MV-4-11 (cell line): ENCODE measurements around the gene ONECUT3.

Source experiments
- DNase-seq: peaks from one replicate; lab custom pipeline; 2025; lab: John Stamatoyannopoulos, UW

Gene ONECUT3

GRCh38 chr19:1768248-1768647 is 14.9 kb downstream of the ONECUT3 start:
- DNase-seq: no peak

- no peak for DNase-seq
Measured at GRCh38 chr19:1768918-1769644, 15.8 kb downstream of the ONECUT3 start.

GRCh38 chr19:1769645-1769985 is 16.3 kb downstream of the ONECUT3 start:
- DNase-seq: no peak

GRCh38 chr19:1770866-1771576 is 17.7 kb downstream of the ONECUT3 start:
- DNase-seq: no peak

GRCh38 chr19:1773184-1773583 is 19.9 kb downstream of the ONECUT3 start:
- no peak for DNase-seq

GRCh38 chr19:1774989-1775772 is 21.9 kb downstream of the ONECUT3 start:
- no peak for DNase-seq

GRCh38 chr19:1775951-1776605 is 22.8 kb downstream of the ONECUT3 start:
- DNase-seq: no peak

GRCh38 chr19:1776606-1777147 is 23.4 kb downstream of the ONECUT3 start:
- DNase-seq: no peak

- DNase-seq: no peak
Measured at GRCh38 chr19:1777149-1777548, 23.8 kb downstream of the ONECUT3 start.

- no peak for DNase-seq
Measured at GRCh38 chr19:1779574-1779973, 26.3 kb downstream of the ONECUT3 start.

- peak; percentile 18 for DNase-seq
Measured at GRCh38 chr19:1780272-1780958, 27.1 kb downstream of the ONECUT3 start.

GRCh38 chr19:1782521-1782920 is 29.2 kb downstream of the ONECUT3 start:
- DNase-seq: no peak

- no peak for DNase-seq
Measured at GRCh38 chr19:1783354-1783753, 30.0 kb downstream of the ONECUT3 start.

GRCh38 chr19:1783874-1784273 is 30.6 kb downstream of the ONECUT3 start:
- peak; percentile 78 for DNase-seq

- no peak for DNase-seq
Measured at GRCh38 chr19:1785310-1785709, 32.0 kb downstream of the ONECUT3 start.

- DNase-seq: no peak
Measured at GRCh38 chr19:1786668-1787067, 33.4 kb downstream of the ONECUT3 start.

GRCh38 chr19:1787116-1787515 is 33.8 kb downstream of the ONECUT3 start:
- DNase-seq: no peak

GRCh38 chr19:1789261-1790041 is 36.1 kb downstream of the ONECUT3 start:
- no peak for DNase-seq

GRCh38 chr19:1790054-1790792 is 36.9 kb downstream of the ONECUT3 start:
- DNase-seq: no peak

GRCh38 chr19:1791879-1792278 is 38.6 kb downstream of the ONECUT3 start:
- no peak for DNase-seq
